HG03558 (cell line): ENCODE measurements around the gene MSI2.

Experiments
- ATAC-seq: cut with Tn5 transposase; IDR thresholded peaks from one replicate; pipeline ENCODE4 v1.9.1; 2021; ENCODE audit warnings: moderate number of reproducible peaks; ENCODE audit not compliant: unreplicated experiment; ENCODE audit errors: extremely low read depth

The MSI2 gene

DNA sequence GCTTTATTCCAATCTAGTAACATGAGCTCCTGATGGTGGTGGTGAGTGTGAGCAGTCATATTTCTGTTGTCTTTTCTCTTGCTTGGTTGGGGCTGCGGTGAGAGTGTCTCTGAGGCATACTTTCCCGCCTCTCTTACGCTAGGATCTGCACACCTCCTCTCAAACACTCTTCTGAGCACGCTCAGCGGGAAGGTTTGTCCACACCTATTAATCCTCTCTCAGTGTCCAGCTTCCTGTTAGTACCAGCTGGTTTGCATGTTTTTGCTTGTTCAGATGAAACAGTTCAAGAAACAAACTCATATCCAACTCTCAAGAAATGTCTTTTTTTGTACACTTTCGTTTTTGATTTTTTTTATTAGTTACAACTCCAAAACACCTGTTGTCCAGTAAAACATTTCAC, 399.2 kb downstream of the MSI2 start:
- no peak for ATAC-seq

DNA sequence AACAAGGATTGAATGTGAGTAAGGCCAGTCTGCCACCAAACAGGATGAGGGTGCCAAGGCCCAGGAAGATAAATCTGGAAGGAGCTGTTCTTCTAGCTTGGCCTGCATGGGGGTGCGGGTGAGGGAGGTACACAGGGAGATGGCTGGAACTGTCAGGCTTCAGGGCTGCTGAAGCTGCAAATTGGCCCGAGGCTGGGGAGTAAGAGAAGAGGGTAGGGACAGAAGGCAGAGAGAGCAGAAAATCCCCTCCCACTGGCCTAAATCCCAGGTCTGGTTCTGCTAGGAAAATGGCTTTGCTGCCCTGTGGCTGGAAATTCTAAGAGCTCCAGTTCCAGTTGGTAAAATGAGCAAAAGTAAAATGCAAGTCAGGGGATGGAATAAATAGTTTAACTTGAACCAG, 400.9 kb downstream of the MSI2 start:
- no peak for ATAC-seq

DNA sequence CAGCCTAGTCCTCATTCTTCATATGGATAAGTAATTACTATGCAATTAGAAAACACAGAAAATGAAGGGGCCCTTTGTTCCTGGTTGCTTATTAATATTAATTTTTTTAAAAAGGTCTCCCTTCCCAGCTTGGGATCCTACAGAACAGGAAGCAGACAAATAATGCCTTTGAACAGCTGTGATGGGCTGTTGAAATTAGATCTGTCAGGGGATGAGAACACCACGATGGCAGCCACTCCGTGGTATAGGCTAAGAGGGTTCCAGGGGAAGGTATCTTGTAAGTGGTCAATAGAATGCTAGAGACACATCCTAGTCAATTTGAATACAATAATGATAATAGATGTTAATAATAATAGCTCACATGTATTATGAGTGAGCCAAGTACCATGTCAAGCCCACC, 405.7 kb downstream of the MSI2 start:
- no peak for ATAC-seq

DNA sequence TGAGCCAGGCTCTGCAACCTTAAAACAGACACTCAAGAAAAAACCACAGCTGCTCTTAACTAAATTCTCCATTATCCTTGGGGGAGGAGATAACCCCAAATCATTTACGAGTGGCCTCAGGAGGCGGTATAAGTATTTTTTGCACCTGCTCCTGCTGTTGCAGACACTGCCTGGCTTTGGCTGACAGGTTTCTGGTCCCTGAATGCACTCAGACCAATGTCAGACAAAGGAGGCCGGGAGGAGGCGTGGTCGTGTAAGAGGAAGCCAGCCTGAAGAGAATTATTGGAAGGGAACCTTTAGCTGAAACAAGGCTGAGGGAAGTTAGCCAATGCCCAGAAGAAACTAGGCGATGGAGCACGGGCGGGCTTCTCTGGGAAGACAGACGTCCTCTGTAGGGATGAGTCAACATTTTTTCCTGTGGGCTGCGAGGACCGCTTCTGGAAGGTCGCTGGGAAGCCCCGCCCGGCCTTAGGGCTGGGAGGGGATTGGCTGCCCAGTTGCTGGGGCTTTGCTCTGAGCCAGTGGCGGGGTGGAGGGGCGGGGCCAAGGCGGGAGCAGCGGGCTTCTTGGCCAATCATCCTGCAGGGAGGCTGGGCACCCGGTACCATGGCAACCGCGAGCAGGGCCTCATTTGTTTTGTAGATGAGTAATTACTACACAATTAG, 406.5 kb downstream of the MSI2 start:
- no peak for ATAC-seq

DNA sequence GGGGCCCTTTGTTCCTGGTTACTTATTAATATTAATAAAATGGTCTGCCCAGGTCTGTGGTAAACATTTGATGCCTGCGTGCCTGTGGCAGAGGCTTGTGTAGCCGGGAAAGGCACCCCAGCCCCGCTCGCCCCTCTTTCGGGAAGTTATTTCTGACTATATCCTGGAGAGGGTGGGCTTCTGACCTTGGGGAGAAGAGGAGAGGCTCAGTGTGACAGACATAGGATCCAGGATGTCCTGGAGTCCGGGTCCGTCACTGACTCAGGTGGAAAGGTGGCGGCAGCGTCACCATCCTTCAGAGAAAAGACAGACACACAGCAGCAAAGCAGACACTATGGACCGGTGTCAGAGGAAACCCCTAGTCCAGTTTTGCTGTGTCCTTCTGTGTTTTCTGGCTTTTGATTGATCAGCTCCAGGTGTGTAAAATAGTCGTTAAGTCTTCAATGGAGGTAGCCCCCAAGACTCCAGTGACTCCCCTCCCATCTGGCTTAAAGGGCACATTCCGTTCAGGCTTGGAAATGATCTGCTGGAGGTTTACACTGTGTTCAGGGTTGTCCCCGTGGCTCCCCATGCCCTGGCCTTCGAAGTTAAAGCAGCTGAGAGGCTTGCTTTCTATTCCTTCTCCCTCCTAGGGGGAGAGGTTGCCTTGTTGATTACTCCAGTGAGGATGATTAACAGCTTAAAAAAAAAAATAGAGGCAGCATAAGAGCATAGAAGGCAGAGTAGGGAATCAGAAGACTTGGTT, 407.2 kb downstream of the MSI2 start:
- no peak for ATAC-seq

DNA sequence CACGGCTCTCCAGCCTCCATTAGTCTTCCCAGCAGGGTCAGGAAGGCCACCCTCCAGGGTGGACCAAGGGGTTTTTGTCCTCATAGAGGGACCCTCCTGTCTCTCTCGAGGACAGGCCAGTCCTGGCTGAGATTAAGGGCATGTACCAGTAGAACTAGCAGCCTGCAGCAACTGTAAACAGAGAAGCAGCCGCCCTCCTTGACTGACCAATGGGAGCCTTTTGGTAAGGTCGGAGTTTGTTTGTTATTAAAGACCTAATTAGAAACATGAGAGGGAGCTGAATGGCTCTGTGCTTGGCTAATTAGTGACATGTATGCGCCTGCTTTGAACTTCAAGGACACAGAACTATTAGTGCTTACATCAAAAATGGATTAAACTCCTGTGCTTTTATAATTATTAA, 408.8 kb downstream of the MSI2 start:
- no peak for ATAC-seq

DNA sequence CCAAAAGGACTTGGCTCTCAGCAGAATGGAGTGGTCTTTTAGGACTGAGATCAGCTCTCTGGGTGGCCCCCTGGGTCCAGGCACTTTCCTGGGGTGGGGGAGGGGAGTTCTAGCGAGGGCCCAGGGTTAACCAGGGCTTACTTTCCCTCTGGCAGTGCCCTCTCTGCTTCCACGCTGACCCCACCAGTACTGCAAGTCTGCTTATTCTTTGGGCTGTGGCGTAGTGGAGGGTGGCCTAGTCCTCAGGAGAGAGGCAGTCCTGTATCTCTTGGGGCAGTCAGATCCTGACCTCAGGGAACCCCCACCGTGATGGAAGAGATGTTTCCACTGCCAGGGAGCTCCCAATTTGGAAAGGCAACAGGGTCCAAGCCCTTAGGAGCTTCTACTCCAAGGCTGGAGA, 409.4 kb downstream of the MSI2 start:
- no peak for ATAC-seq

DNA sequence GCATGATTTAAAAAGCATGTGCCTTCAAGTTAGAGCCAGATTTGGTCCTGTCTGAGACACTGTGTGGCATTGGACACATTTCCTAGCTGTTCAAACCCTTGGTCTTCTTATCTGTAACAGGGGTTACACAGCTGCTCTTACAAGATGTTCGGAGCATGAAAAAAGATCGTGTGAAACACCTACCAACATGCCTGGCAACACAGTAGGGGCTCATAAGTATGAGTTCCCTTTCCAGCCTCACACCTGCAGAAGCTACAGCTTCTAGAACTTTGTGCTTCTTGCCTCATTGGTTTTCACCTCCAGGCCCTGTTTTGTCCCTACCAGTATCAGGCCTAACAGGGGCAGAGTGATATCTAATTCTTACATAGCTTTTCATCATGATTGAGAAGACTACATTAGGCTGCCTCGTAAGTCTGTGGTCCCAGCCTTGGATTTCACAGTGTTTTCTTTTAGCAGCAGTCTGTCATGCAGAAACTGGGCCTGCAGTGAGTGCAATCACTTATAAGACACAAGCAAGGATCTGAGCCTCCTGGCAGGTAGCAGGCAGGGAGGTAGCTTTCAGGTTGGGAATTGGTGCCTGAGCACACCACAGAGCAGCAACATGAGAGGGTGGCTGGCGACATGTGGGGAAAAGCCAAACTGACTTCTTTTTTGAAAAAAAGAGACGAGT, 410.0 kb downstream of the MSI2 start:
- no peak for ATAC-seq

DNA sequence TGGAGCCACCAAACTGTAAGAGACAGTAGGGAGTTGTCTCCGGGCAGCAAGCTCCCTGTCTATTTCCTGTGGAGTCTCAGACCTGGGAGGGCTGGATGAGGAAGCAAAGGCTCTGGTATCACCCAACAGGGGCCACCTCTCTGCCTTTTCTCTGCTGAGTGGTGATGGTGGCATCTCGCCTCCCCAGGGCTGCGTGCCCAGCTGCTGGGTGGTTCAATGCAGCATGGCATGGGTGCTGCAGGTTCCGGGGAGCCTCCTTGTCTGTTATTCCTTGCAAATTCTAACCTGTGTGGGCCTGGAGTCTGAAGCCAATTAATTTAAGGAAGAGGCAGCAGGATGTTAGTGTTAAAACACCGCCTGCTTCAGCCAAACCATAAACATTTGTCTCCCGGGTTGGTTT, 410.6 kb downstream of the MSI2 start:
- no peak for ATAC-seq

DNA sequence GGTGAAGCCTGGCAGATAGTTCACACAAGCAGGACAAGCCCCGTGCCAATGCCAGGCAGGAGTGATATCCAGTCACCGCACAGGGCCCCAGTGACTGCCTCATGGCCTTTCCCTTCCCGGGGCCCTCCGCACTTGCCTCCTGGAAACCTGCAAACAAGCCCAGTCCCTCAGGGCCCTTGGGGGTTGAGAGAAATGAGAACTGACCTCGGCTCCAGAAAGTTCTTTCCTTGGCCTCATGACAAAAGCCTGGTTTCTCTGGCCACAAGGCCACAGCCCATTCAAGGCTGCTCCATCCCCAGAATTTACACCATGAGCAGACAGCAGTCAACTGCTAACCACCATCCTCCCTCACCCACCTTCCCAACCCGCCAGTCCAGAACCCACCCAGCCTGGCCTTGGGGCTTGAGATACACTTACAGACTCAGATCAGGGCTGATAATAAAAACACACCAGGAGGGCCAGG, 411.2 kb downstream of the MSI2 start:
- ATAC-seq, result no peak

DNA sequence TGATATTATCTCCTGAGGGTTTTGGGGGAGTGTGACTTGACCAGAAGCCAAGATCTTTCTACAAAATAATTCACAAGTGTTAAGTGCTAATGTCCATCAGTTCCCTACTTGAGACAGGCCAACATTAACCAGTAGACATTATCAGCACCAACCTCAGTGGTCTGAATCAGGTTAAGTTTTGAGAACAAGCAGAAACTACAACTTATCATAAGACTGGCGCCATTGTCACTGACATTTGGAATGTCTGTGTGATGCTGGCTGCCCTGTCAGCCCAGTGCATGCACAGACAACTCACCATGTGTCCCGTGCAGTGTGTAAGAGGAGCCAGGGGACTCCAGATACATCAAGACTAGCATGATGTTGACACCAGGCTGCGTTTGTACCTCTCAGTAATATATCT, 412.0 kb downstream of the MSI2 start:
- ATAC-seq, result no peak

DNA sequence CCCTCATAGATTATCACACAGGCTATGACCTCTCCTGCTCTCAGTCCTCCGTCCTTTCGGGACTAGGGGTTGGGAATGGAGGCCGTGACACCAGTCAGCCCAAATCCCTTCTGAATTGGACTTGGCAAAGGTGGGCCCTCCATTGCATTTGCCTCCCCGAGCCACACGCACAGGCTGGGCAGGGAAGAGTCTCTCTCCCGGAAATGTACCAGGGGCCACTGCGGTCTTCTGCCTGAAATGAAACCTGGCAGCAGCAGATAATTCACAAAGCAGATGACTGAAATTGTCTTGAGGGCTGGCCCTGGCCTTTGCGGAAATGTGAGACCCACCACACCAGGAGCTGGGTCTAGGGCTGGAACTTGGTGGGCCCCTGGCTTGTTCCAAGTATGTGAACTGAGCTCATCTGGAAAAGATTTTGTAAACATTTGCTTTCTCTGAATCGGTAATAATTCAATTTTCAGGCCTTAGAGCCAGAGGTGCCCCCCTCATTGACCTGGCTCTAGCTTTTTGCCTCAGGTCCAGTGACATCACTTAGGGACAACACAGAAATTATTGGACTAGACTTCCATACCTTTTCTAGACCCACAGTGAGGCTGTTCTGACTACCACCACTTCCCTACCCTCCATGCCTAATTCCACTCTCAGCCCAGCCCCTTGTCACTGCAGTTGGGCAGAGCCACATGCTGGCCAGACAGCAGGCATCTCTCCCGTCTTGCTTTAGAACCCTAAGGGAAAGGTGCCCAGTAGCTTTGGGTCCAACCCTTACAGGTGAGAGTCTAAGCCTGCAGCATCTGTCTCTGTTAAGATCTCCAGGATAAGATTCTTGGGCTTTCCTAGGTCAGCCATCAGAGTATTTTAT, 413.6 kb downstream of the MSI2 start:
- ATAC-seq, result no peak

DNA sequence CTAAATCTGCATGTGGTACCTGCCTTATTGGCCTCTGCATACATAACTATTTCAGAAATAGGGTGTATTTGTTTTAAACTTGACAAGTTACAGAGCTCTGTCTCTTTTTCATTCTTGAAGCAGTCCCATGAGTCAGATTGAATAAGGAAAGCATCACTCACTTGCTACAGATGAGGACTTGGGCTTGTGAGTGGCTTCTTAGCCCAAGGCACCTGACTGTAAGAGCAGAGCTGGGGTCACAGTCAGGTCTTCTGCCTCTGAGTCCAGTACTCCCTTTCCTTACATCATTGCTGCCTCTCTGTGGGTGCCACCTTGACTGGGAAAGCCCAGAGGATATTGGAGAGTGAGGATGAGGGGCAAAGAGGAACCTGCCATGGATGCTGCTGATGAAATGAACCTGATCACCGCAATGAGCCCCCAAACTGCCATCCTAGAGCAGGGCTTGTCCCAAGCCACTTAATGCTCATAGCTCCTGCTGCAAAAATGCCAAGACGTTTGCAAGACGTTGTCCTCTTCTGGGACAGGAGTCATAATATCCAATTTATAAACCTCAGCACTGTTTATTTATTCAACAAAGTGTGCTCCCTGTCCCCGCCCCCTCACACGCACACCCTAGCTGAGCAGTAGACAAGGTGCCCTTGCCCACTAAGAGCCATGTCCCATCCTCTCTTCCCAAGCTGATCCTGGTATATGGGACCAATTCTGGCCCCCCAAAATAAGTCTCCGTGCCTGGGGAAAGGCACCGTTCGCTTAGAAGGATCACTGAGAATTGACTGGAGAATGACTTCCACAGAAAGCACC, 414.6 kb downstream of the MSI2 start:
- no peak for ATAC-seq

DNA sequence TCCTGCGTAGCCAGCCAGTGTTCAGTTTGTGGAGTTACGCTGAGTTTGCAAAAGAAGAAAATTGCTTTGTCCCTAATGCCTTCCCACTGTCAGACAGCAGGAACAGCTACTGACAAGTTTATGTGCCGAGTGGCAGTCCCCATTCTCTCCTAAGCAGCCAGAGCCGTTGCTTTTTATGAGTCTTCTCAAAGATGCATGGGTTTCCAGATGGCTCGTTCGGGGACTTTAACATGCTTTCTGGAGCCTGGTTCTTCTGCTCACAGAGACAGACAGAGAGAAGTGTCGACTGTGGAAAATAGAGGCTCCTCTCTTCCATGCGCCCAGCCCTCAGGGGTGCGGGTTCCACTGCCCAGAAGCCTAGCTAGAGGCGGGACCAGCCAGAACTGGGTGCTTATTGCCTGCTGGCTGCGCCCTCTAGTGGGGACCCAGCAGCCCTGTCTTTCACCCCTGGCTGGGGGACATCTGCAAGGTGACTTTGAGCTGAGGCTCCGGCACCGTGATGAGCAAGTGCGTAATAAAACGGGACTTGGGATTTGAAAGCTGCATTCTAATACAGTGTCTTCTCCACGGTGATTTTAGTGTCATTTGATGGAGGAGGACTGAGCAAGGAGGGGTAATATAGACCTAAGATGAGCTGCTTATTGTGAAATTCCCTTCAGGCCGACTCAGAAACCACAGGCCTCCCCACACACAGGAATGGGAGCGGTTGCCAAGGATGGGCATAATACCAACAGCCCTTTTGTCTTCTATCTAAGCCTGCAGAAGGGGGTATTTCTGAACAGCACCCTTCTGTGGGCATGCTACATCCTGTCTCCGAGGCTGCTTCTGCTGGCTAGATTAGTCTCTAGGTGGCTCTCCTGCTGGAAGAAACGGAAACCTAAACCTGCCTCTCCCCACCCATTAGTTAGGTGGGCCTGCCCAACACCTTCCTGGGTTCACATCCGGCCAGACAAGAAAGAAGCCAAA, 415.6 kb downstream of the MSI2 start:
- no peak for ATAC-seq

DNA sequence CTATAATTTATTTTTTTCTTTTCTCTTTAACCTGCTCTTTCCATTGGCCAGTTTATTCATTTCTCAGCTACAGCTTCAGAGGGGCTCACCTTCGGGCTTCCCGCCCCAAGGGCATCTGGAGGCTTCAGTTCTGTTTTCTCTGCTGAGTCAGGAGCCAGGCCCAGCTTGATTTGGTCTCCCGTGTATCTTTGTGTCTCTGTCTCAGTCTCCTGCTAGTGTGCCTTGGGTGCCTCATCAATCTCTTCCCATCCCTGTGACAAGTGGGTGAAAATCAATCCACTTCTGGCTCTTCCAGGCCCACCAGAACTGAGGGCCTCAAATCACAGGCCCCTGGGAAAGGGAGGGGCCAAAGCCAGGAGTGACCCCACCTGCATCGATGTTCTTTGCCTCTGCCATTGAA, 416.6 kb downstream of the MSI2 start:
- ATAC-seq, result no peak

DNA sequence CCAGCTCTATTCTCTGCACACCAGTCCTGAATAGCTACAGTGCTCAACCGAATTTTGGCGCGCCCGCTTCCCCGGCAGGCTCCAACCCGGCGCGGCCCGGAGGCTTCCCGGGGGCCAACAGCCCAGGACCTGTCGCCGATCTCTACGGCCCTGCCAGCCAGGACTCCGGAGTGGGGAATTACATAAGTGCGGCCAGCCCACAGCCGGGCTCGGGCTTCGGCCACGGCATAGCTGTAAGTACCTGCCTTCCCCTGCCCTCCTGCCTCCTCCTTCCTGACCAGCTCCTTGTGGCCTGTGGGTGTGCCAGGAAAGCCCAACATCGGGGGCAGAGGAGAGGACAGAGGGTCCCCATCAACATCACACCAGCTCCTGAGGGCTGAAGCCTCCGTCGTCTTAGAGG, 418.6 kb downstream of the MSI2 start:
- ATAC-seq, result no peak

DNA sequence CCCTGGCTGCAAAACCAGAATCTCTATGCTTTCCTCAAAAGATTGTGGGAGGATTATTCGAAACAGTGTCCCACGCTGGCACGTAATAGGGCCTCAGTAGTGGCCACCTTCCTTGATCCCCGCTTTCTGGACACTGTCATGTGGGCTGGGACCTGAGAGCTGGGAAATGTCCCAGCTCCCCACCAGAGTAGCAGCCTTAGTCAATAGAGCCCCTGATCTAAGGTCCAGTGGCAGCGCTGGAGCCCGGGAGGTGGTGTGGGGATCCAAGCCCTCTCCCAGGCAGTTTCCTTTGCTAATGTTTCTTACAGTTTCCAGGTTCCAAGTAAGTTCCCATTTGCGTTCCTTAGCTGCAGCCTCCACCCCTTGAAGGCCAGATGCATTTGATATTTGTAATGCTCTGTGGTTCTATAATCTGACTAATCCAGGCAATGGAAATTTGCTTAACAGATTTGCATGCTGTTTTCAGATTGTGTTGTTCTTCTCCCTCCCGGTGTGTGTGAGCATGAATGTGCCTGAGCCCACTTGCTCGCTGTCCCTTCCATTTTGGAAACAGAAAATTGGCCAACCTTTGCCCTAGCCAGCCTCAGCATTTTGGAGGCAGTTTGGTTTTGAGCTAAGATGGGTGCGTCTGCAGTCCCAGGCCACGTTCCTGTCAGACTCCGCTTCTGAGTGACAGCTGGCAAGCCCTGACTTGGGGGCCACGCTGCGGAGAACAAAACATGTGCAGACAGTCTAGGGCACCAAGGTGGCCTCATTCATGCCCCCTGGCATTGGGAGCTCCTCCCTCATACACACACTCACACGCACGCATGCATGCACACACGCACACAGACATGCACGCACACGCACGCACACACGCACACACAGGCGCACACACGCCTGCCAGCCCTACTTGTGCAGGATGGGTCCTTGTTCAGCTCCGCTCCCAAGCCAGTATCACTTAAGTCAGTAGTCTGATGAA, 419.4 kb downstream of the MSI2 start:
- no peak for ATAC-seq

DNA sequence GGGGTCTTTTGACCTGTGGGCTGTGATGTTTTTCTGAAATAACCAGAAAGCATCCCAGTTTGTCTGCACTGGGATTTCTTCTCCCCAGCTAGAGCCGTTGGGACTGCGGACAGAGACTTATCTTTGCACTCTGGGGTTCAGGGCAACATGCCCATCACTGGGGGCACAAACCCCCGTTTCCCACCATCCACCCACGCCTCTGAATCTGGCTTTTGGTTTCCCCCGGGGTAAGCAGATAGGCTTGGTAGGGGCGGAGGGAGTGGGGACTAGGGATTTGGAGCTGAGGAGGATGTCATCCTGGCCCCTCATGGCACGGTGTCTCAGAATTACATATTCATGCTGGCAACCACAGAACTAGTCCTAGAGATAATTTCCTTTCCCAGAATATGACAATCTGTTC, 420.2 kb downstream of the MSI2 start:
- ATAC-seq, result no peak
